ENCODE measurements around the gene OSCP1.

GRCh38 chr1:36484099-36484498 is 33.8 kb upstream of the OSCP1 start:
- TF ChIP-seq YY1 (IDR thresholded peaks at IDR 0.05; ENCODE audit: insufficient read depth, insufficient read length), result no peak
- TF ChIP-seq SUZ12 (IDR thresholded peaks at IDR 0.05; ENCODE audit: extremely low read depth, insufficient read depth, insufficient read length), result no peak
- no peak for TF ChIP-seq ZNF274 (IDR thresholded peaks at IDR 0.05; ENCODE audit: low read depth, low read length)

Data from NT2/D1 (cell line).